Activated T-cell treated with anti-CD3 and anti-CD28 coated beads, Interleukin-2, amount 50 U/mL, for 1 hour (primary cell): Measurements from ENCODE around the gene ENOX2.
"Not testable (repeated sequence)": the region's sequence is repeated elsewhere in the genome, so short reads cannot be mapped to it uniquely, and the experiment has no call there.

Experiments used
- DNase-seq: peaks from one replicate; pipeline ENCODE4 v3.0.0-alpha.2; 2020

The ENOX2 gene

DNA sequence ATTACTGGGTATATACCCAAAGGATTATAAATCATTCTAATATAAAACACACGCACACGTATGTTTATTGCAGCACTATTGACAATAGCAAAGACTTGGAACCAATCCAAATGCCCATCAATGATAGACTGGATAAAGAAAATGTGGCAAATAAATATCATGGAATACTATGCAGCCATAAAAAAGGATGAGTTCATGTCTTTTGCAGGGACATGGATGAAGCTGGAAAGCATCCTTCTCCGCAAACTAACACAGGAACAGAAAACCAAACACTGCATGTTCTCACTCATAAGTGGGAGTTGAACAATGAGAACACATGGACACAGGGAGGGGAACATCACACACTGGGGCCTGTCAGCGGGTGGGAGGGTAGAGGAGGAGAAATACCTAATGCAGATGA lies 83.6 kb downstream of the ENOX2 start:
- not testable (repeated sequence) for DNase-seq

DNA sequence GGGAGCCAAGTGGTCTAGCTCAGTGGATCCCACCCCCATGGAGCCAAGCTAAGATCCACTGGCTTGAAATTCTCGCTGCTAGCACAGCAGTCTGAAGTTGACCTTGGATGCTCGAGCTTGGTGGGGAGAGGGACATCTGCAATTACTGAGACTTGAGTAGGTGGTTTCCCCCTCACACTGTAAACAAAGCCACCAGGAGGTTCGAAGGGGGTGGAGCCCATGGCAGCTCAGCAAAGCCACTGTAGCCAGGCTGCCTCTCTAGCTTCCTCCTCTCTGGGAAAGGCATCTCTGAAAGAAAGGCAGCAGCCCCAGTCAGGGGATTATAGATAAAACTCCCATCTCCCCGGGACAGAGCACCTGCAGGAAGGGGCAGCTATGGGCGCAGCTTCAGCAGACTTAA lies 89.1 kb downstream of the ENOX2 start:
- DNase-seq, result not testable (repeated sequence)

DNA sequence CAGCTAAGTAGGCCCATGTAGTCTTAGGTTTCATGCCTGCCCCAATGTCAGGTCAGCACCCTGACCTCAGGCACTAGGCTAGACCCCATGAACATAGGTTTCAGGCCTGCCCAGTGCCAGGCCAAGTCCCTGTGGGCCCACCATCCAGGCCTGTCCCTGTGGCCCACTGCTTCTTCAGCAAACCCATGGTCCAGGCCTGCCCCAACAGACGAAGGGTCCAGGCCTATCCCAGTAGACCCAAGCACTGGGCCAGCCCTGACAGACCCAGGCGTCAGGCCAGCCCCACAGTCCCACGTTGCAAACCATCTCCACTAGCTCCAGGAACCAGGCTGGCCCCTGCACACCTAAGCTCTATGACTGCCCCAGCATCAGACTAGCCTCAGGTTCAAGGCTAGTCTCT lies 92.4 kb downstream of the ENOX2 start:
- DNase-seq, result no peak

- DNase-seq, result no peak
Measured at GRCh38 chrX:130805903-130806302, 97.1 kb downstream of the ENOX2 start.

GRCh38 chrX:130803537-130803936 lies 99.5 kb downstream of the ENOX2 start:
- no peak for DNase-seq

GRCh38 chrX:130801901-130802300 lies 101.1 kb downstream of the ENOX2 start:
- no peak for DNase-seq

- DNase-seq, result no peak
Measured at GRCh38 chrX:130799393-130799792, 103.6 kb downstream of the ENOX2 start.

- no peak for DNase-seq
Measured at GRCh38 chrX:130793975-130794374, 109.0 kb downstream of the ENOX2 start.

DNA sequence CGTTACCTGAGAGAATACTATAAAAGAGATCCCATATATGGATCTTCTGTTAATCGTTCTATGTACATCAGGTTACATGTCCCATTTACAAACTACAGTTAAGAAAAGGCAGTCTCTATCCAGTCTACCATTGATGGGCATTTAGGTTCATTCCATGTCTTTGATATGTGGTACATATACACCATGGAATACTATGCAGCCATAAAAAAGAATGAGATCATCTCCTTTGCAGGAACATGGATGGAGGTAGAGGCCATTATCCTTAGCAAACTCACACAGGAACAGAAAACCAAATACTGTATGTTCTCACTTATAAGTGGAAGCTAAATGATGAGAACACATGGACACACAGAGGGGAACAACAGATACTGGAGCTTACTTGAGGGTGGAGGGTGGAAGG lies 111.1 kb downstream of the ENOX2 start:
- DNase-seq, result not testable (repeated sequence)

- no peak for DNase-seq
Measured at GRCh38 chrX:130789793-130790192, 113.2 kb downstream of the ENOX2 start.

- no peak for DNase-seq
Measured at GRCh38 chrX:130788786-130789581, 114.0 kb downstream of the ENOX2 start.

DNA sequence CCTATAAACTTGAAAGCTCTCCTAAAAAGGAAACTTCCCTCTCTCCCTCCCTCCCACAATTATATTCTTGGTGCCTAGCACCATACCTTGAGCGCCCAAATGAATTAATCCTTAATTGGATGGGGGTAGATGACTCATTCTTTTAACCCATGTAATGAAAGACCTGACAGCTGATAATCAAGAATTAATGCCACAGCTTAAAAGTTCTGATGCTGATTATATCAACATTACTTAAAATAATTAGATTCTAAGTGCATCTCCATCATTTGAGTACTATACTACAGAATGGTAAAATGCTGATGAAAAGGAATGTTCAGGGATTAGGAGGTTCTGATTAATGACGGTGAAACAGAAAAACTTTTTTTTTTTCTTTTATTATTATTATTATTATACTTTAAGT lies 117.0 kb downstream of the ENOX2 start:
- DNase-seq, result no peak

- DNase-seq, result no peak
Measured at GRCh38 chrX:130778773-130779172, 124.2 kb downstream of the ENOX2 start.

- DNase-seq, result no peak
Measured at GRCh38 chrX:130775849-130776248, 127.2 kb downstream of the ENOX2 start.

GRCh38 chrX:130772776-130773143 lies 130.2 kb downstream of the ENOX2 start:
- no peak for DNase-seq

- no peak for DNase-seq
Measured at GRCh38 chrX:130772105-130772775, 130.8 kb downstream of the ENOX2 start.

DNA sequence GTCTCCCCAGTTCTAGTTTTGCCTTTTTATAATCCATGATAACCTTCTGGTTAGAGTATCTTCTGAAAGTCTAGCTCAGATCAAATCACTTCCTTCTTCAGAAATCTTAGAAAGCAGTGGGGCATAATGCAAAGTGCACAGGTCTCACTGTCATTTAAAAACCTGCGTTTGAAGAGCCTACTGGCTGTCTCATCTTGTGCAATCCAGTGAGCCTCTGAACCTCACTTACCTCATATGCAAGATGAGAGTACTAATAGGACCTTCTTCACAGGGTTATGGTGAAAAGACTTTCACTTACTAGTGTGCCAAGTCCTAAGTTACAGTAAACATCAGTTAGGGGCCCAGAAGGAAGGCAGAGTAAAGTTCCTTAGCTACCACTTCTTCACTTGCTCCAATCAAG lies 131.4 kb downstream of the ENOX2 start:
- no peak for DNase-seq

DNA sequence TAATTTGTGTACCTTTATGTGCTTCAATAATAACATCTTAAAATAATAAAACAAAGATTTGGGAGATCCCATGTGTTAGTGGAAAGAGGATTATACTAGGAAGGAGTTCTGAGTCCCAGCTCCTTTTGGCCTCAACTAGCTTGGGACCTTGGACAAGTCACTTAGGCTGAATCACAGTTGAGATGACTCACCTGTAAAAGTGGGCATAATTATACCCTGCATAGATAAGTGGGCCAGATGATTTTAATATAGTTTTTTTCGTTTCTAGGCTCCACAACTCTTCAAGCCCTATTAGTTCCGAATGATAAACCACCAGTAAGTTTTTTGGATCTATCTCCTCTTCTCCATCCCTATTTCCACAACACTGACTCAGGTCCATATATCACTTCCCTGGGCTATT lies 131.8 kb downstream of the ENOX2 start:
- DNase-seq, result no peak

GRCh38 chrX:130770615-130771014 lies 132.4 kb downstream of the ENOX2 start:
- no peak for DNase-seq

DNA sequence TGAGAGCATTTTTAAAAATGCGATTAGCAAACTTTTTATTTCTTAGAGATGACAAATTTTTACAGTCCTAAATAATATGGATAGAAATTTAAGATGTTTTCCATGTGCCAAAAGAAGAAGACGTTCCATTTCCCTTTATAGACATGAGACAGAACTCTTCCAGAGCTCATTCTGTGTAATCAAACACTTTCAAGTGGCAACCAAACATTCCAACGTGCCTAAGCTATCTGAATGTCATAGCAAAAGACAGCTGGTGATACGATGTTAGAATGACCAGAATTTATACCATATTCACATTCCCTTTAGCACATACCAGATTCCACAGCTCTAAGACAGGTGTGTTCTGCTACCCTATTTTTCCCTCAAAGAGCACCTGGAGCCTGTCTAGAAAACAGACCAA lies 133.2 kb downstream of the ENOX2 start:
- no peak for DNase-seq

GRCh38 chrX:130758072-130758471 lies 144.9 kb downstream of the ENOX2 start:
- DNase-seq, result no peak

GRCh38 chrX:130756233-130756632 lies 146.8 kb downstream of the ENOX2 start:
- no peak for DNase-seq

GRCh38 chrX:130754353-130754752 lies 148.7 kb downstream of the ENOX2 start:
- DNase-seq, result no peak

- DNase-seq, result no peak
Measured at GRCh38 chrX:130746709-130747342, 156.2 kb downstream of the ENOX2 start.
